GM13976 (cell line): ENCODE measurements around the gene DCDC1.

ENCODE experiments used
- DNase-seq: peaks from one replicate; pipeline ENCODE4 v3.0.0; 2012; ENCODE audit warnings: low spot score
- in situ Hi-C: fragments of 300-500 bp; cut with MboI; formaldehyde crosslinking; loops from one replicate; pipeline ENCODE4 v1.12.0; 2022; ENCODE audit warnings: low sequenced_read_pairs, mixed read lengths, inconsistent platforms; ENCODE audit not compliant: unreplicated experiment
- TF ChIP-seq, protein P1 (sequence below): IDR thresholded peaks from 2 replicates; pipeline ENCODE4 v1.5.1; 2012; ENCODE audit warnings: borderline replicate concordance, mild to moderate bottlenecking; ENCODE audit not compliant: insufficient read depth; ENCODE audit errors: extremely low read depth, missing control alignments, control extremely low read depth

DCDC1 gene

DNA sequence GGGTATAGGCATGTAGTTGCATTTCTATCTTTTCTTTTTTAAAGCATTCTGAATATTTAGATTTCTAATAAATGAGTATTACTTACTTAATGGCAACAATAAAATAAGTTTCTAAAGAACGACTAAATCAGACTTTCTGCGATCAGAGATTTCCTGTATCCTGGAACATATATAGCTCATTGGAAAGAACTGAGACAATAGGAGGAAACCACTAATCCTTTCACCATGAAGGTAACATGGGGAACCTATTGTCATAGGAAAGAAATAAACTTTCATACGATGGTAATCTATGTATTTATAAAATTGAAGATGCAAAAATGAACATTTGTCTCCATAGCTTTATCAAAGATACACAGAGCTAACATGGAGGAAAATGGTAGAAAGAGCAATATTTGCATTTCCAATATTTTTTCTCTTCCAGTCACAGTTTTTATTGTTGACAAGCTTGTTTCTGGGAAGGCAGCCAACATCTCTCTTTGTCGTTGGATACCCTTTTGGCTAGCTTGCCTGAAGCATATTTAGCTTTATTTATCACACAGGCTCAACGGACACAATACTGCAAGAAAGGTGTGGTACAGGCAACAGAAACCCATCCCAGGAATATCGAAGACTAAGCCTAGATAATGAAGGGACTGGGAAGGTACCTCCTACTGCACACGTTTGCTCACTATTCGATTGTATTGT, 490.1 kb downstream of the DCDC1 start:
- TF ChIP-seq, protein P1, sequence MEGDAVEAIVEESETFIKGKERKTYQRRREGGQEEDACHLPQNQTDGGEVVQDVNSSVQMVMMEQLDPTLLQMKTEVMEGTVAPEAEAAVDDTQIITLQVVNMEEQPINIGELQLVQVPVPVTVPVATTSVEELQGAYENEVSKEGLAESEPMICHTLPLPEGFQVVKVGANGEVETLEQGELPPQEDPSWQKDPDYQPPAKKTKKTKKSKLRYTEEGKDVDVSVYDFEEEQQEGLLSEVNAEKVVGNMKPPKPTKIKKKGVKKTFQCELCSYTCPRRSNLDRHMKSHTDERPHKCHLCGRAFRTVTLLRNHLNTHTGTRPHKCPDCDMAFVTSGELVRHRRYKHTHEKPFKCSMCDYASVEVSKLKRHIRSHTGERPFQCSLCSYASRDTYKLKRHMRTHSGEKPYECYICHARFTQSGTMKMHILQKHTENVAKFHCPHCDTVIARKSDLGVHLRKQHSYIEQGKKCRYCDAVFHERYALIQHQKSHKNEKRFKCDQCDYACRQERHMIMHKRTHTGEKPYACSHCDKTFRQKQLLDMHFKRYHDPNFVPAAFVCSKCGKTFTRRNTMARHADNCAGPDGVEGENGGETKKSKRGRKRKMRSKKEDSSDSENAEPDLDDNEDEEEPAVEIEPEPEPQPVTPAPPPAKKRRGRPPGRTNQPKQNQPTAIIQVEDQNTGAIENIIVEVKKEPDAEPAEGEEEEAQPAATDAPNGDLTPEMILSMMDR: no peak
- DNase-seq: no peak
- in situ Hi-C loops: no loop called here

DNA sequence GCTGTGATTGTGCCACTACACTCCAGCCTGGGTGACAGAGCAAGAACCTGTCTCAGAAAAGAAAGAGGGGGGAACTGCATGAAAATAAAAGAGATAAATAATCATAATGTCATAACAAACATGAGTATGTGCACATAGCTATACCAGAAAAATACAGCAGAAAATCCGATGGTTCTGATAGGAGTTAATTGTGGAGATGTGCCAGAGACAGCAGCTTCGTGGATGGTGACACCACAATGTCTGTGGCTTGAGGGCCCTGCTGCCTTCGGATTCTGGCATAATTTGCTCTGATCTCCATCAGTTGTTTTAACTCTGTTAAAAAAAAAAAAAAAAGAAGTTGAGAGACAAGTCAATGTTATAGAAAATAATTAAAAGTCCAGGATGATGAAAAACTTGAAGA, 491.1 kb downstream of the DCDC1 start:
- in situ Hi-C loops: no loop called here
- no peak for DNase-seq
- TF ChIP-seq, protein P1: no peak

DNA sequence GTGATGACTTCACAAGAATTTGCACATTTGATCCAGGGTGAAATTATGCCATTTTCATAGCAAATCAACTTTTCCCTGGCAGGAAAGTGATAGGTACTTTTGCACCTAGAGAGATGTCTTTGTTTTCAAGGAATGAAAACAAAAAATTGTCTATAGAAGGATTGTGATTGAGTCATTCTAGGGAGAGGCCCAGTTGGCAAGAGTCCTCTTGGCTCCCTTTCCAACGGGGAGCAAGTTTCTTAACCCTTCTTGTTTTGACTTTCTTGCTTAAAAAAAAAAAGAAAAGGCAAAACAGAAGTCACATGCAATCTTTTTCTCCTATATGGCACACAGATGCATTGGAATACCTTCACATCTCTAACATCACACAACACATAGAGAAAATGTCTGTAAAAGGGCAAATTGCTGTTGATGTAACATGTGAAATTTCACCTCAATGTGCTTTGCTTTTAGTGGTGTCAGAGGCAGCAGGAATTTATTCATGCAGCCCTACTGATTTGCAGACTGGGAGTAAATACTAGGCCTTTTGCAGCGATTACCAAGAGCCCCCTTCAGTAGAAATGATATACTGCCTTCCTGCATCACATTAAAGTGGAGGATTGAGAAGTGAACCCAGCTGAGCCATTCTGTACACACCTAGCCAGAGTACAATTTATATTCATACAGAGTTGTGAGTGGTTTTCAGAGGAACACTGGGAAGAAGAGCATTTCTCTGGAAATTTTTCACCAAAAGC, 492.7 kb downstream of the DCDC1 start:
- TF ChIP-seq, protein P1: no peak
- in situ Hi-C loops: no loop called here

DNA sequence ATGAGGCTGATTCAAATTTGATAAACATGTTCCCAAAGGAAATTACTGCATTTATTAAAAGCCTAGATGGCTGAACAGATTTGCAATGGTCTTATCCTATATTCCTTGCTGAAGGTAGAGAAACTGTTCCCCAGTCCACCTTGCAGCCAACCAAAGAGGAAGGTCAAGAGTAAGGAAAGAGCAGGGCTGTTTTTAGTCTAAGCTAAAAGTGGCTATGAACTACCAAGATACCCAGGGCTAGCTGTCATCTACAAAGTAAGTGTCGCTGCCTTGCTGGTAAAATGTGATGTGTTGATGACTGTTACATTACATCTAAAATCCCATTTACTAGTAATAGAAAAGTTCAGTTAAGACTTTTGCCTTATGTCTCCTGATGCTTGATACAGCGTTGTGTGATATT, 493.3 kb downstream of the DCDC1 start:
- in situ Hi-C loops: no loop called here
- no peak for DNase-seq
- TF ChIP-seq, protein P1: no peak

More for the DNA sequence above, 492.7 kb downstream of the DCDC1 start:
- no peak for DNase-seq

DNA sequence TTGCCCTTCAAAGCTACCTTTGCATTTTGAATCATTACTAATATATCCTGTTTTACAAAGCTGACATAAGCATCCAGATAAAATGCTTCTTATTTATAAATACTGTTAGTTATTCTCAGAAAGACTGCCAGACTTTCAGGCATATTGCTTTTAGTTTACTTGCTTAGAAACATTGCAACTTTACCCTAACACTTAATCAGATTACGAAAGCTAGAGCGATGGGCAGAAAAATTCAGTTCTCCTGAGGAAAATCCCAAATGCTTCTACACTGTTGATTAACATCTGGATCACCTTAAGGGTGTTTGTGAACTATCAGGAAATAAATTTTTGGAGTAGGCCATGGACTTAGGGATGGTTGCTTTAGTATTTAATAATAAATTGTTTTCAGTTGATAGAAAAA, 493.7 kb downstream of the DCDC1 start:
- DNase-seq: no peak
- in situ Hi-C loops: no loop called here
- TF ChIP-seq, protein P1: no peak

DNA sequence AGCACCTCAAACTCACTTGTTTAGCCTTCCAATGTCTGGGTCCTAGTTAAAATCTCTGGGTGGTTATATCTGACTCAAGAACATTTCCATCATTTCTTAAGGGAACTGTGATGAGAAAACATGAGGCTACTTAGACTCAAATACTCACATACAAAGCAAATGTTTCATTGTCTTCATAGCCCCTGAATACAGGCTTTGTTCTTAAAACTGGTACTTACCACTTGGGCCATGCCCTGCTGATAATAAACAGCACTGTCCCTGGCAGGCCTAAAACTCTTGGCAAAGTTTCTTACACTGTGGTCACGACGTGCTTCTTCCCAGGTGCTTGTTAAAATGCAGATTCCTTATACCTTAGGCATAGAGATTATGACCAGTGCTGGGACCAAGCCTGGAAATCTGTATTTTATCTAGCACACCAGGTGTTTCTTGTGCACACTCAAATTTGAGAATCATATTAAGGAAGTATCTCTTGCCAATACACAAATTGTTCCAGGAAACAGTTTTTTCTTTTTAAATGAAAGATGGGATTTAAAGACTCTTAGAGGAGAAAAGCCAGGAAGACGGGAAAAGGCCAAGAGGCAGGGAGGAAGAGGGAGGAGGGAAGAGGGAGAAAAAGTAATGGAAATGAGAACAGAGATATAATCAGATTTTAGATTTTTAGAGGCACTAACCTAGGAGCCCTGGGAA, 495.5 kb downstream of the DCDC1 start:
- in situ Hi-C loops: no loop called here
- DNase-seq: no peak

More for the DNA sequence above, 495.5 kb downstream of the DCDC1 start:
- TF ChIP-seq, protein P1: no peak
